ENCODE data around the gene SOX14. TPM values are rescaled to one million over a fixed set of nuclear protein-coding genes. Genes with fewer than 3 reads are reported as not detected.

The SOX14 gene
- total RNA-seq, 1 experiment from 2014 or later, result not detected

DNA sequence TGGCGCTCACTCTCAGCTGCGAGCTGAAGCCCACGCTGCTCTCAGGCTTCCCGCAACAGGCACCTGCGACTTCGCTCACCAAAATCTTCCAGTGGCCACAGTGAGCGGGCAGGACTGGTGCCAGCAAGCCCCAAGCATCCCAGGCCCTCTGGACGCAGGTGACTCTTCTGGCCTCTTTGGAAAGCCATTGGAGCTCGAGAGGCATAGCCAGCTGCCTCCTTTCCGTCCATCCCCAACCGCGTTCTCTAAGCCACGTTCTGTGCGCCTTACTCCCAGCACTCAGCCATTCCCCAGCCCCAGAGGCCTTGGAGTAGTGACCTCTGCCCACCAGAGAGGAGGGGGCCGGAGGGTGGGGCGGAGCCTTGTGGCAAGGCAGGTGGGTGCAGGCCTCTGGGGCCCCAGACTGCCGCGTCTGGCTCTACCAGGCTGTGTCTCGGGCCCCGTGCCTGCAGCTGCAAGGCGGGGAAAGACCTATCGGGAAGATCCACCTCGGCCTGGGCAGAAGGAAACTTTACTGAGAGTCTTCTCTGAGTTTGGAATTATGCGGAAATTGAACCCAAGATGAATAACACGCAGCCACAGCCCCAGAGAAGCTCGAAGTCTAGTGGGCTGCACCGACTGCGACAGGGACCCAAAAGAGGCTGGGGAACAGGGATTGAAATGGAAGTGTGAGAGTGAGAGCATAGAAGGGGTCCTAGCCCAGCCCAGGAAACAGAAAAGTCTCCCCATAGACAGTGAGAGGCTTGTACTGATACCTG lies 3.6 kb upstream of the SOX14 start:
- Histone ChIP-seq H3K27me3 (ENCODE audit: low read length) (no peaks in the 10 kb centered on the region), H4K20me1 (ENCODE audit: insufficient read depth, low read depth, low read length) (no peaks in the 10 kb centered on the region), H3K4me1 (ENCODE audit: low read length) (no peaks in the 10 kb centered on the region), H3K9ac (ENCODE audit: low read length) (no peak overlapping the region), H3K9me3 (ENCODE audit: low read length) (no peaks in the 10 kb centered on the region), H3K79me2 (ENCODE audit: low read length) (no peaks in the 10 kb centered on the region), H3K4me3 (ENCODE audit: low read length) (no peak overlapping the region), H3K9me2 (replicated peaks; ENCODE audit: insufficient read depth, low read length) (no peaks in the 10 kb centered on the region), H3K27ac (ENCODE audit: low read length) (no peak overlapping the region), H3K36me3 (ENCODE audit: insufficient read depth, low read length) (no peaks in the 10 kb centered on the region), H3K4me2 (ENCODE audit: low read depth, low read length, poor library complexity, severe bottlenecking) (no peak overlapping the region), H2AFZ (ENCODE audit: low read length) (no peak overlapping the region)
- DNase-seq, result no peak

DNA sequence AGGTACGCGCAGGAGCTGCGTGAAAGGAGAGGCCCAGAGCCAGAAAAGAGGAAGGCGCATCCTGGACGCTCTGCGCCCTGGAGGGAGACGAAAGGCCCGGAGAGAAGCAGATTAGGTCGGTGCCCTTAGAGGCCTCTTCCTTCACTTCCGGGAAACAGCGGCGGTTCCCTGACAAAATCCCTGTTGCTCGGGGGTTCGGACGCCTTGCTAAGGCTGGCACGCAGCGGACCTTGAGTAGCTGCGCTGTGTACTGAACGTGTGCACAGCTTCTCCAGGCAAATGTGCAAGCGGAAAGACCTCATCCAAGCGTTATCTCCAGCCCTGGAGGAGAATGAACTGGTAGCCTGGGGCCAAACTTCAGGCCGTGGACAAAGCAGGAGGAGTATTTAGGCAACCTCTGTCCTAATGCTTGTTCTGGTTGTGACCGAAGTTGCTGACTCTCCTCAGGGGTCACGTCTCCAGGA lies 3.0 kb upstream of the SOX14 start:
- Histone ChIP-seq H3K4me2 (ENCODE audit: low read depth, low read length, poor library complexity, severe bottlenecking) (no peak overlapping the region), H3K36me3 (ENCODE audit: insufficient read depth, low read length) (no peaks in the 10 kb centered on the region), H3K9me3 (ENCODE audit: low read length) (no peaks in the 10 kb centered on the region), H3K9me2 (replicated peaks; ENCODE audit: insufficient read depth, low read length) (no peaks in the 10 kb centered on the region), H3K79me2 (ENCODE audit: low read length) (no peaks in the 10 kb centered on the region), H3K27me3 (ENCODE audit: low read length) (no peaks in the 10 kb centered on the region), H3K4me3 (ENCODE audit: low read length) (no peak overlapping the region), H2AFZ (ENCODE audit: low read length) (no peak overlapping the region), H3K4me1 (ENCODE audit: low read length) (no peaks in the 10 kb centered on the region), H3K9ac (ENCODE audit: low read length) (no peak overlapping the region), H3K27ac (ENCODE audit: low read length) (no peak overlapping the region), H4K20me1 (ENCODE audit: insufficient read depth, low read depth, low read length) (no peaks in the 10 kb centered on the region)
- DNase-seq, result no peak

DNA sequence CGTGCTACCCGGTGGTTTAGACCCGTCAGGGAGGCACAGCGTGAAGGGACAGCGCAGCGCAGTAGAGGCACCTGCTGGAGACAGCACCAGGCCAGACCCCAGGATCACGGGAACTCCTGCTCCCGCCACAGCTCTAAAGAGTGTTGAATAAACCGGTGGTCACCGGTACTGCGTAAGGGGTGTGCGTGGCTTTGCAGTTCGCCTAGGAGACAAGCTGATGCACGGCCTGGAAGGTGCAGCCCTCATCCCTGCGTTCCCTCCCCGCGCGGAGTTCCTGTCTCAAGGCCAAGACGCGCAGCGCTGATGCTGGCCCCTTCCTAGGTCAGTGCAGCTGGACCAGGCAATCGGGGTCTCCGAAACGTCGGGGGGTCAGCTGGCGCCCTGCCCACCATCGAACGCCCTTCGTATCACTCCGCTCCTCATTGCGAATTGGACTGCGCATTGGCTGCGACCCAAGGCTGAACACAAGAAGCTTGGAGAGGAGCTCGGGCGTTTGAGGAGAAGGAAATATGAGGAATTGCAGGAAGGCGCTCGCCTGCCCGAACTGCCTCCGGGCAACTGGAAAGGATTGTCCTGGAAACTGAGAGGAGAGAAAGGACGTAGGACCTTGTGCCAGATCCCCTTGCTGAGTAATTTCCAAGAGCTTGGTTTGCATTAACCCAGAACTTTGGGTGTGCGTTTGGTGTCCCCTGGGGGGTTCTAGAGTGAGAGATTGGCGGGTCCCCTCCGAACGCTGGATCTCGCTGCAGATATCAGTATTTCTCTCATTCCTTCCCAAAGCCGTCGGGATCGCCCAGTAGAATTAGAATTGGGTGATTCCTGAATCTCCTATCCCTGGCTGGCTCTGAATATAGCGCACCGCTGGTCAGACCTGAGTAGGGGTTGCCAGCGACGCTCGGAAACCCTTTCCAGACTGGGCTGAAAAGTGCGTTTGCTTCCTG lies 2.3 kb upstream of the SOX14 start:
- DNase-seq, result no peak
- no peaks in the 10 kb centered on the region for H4K20me1 ChIP-seq (ENCODE audit: insufficient read depth, low read depth, low read length)
- no peak overlapping the region for H2AFZ ChIP-seq (ENCODE audit: low read length)
- H3K36me3 ChIP-seq (ENCODE audit: insufficient read depth, low read length), result no peaks in the 10 kb centered on the region
- H3K79me2 ChIP-seq (ENCODE audit: low read length), result no peaks in the 10 kb centered on the region
- no peak overlapping the region for H3K4me2 ChIP-seq (ENCODE audit: low read depth, low read length, poor library complexity, severe bottlenecking)
- no peak overlapping the region for H3K4me3 ChIP-seq (ENCODE audit: low read length)
- no peak overlapping the region for H3K27ac ChIP-seq (ENCODE audit: low read length)
- no peaks in the 10 kb centered on the region for H3K27me3 ChIP-seq (ENCODE audit: low read length)
- H3K4me1 ChIP-seq (ENCODE audit: low read length), result no peaks in the 10 kb centered on the region
- H3K9ac ChIP-seq (ENCODE audit: low read length), result no peak overlapping the region
- H3K9me3 ChIP-seq (ENCODE audit: low read length), result no peaks in the 10 kb centered on the region
- H3K9me2 ChIP-seq (replicated peaks; ENCODE audit: insufficient read depth, low read length), result no peaks in the 10 kb centered on the region

DNA sequence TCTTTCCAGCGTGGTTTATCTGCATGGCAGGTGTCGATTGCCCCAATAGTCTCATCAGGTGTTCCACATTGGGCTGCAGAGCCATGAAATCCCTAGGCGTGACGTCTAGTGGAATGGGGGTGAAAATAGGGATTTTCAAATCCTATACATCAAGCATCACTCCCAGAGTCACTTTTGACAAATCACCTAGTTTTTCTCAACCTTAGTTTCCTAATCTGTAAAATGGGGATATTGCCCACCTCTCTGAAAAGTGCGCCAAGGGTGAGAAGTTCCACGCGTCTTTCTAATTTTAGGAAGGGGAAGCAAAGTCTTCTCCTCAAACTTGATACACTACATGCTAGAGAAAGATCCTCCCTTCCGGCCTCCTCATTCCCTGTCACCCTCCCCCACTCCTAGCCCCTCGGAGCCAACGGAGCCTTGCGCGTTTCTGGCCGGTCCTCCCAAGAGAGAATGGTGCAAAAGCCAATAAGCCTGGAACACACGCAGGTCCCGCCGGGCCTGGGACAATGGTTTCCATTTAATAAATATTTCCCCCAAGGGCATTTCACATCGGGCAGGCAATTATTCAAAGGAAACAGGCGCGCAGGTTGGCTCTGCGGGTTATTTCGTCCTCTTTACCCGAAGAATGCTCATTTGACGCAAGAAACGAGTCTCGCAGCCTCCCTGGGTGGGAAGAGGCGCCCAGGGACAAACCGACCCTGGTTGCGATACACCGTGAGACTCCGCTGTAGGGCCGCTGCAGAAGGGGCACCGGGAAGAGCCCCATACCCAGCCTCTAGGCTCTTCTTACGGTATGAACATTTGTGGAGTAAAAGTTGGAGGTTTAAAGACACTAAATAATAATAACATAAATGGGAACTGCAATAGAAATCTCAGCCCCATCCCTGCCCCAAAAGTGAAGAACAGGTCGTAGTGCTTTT lies 1.2 kb upstream of the SOX14 start:
- no peak overlapping the region for H3K9ac ChIP-seq (ENCODE audit: low read length)
- no peak overlapping the region for H2AFZ ChIP-seq (ENCODE audit: low read length)
- no peaks in the 10 kb centered on the region for H3K27me3 ChIP-seq (ENCODE audit: low read length)
- H3K36me3 ChIP-seq (ENCODE audit: insufficient read depth, low read length), result no peaks in the 10 kb centered on the region
- no peak for DNase-seq
- H3K9me3 ChIP-seq (ENCODE audit: low read length), result no peaks in the 10 kb centered on the region
- no peak overlapping the region for H3K4me3 ChIP-seq (ENCODE audit: low read length)
- no peaks in the 10 kb centered on the region for H3K79me2 ChIP-seq (ENCODE audit: low read length)
- no peaks in the 10 kb centered on the region for H3K9me2 ChIP-seq (replicated peaks; ENCODE audit: insufficient read depth, low read length)
- H3K4me1 ChIP-seq (ENCODE audit: low read length), result no peaks in the 10 kb centered on the region
- no peak overlapping the region for H3K4me2 ChIP-seq (ENCODE audit: low read depth, low read length, poor library complexity, severe bottlenecking)
- no peak overlapping the region for H3K27ac ChIP-seq (ENCODE audit: low read length)
- H4K20me1 ChIP-seq (ENCODE audit: insufficient read depth, low read depth, low read length), result no peaks in the 10 kb centered on the region

DNA sequence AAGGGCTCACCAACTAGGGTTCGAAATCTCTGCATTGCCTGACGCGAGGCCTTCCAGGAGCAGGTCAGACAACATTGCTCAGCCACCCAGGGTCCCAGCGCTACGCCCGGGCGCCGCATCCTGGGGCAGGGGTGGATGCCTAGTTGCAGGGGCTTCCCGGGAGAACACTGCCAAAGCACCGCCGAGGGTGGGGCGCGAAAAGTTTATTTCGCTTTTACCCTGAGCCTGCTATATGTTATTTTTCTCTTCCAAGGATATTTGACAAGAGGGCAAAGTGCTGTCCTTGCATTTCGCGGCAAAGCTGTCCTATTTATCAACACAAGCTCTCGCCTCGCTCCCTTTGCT lies 549 bp upstream of the SOX14 start:
- Histone ChIP-seq H3K4me2 (ENCODE audit: low read depth, low read length, poor library complexity, severe bottlenecking) (no peak overlapping the region), H4K20me1 (ENCODE audit: insufficient read depth, low read depth, low read length) (no peaks in the 10 kb centered on the region), H3K36me3 (ENCODE audit: insufficient read depth, low read length) (no peaks in the 10 kb centered on the region), H3K9me2 (replicated peaks; ENCODE audit: insufficient read depth, low read length) (no peaks in the 10 kb centered on the region), H3K9ac (ENCODE audit: low read length) (no peak overlapping the region), H3K4me1 (ENCODE audit: low read length) (no peaks in the 10 kb centered on the region), H3K9me3 (ENCODE audit: low read length) (no peaks in the 10 kb centered on the region), H3K4me3 (ENCODE audit: low read length) (no peak overlapping the region), H3K27ac (ENCODE audit: low read length) (no peak overlapping the region), H2AFZ (ENCODE audit: low read length) (no peak overlapping the region), H3K79me2 (ENCODE audit: low read length) (no peaks in the 10 kb centered on the region), H3K27me3 (ENCODE audit: low read length) (no peaks in the 10 kb centered on the region)
- DNase-seq, result no peak

DNA sequence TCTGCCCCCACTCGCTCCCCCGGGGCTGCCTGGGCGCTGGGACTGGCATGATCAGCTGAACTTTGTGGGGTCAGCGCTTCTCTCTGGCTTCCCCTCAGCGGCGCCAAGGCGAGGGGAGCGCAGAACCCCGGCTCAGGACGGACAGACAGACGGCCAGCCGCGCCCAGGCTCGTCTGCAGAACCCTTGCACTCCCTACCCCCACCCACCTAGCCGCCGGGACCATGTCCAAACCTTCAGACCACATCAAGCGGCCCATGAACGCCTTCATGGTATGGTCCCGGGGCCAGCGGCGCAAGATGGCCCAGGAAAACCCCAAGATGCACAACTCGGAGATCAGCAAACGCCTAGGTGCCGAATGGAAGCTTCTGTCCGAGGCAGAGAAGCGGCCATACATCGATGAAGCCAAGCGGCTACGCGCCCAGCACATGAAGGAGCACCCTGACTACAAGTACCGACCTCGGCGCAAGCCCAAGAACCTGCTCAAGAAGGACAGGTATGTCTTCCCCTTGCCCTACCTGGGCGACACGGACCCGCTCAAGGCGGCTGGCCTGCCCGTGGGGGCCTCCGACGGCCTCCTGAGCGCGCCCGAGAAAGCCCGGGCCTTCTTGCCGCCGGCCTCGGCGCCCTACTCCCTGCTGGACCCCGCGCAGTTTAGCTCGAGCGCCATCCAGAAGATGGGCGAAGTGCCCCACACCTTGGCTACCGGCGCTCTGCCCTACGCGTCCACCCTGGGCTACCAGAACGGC lies 621 bp downstream of the SOX14 start:
- H3K9me3 ChIP-seq (ENCODE audit: low read length), result no peaks in the 10 kb centered on the region
- H3K27ac ChIP-seq (ENCODE audit: low read length), result no peak overlapping the region
- no peak for DNase-seq
- no peak overlapping the region for H2AFZ ChIP-seq (ENCODE audit: low read length)
- H3K36me3 ChIP-seq (ENCODE audit: insufficient read depth, low read length), result no peaks in the 10 kb centered on the region
- H4K20me1 ChIP-seq (ENCODE audit: insufficient read depth, low read depth, low read length), result no peaks in the 10 kb centered on the region
- H3K4me2 ChIP-seq (ENCODE audit: low read depth, low read length, poor library complexity, severe bottlenecking), result no peak overlapping the region
- H3K9me2 ChIP-seq (replicated peaks; ENCODE audit: insufficient read depth, low read length), result no peaks in the 10 kb centered on the region
- no peaks in the 10 kb centered on the region for H3K79me2 ChIP-seq (ENCODE audit: low read length)
- no peak overlapping the region for H3K4me3 ChIP-seq (ENCODE audit: low read length)
- H3K9ac ChIP-seq (ENCODE audit: low read length), result no peak overlapping the region
- H3K27me3 ChIP-seq (ENCODE audit: low read length), result no peaks in the 10 kb centered on the region
- no peaks in the 10 kb centered on the region for H3K4me1 ChIP-seq (ENCODE audit: low read length)

DNA sequence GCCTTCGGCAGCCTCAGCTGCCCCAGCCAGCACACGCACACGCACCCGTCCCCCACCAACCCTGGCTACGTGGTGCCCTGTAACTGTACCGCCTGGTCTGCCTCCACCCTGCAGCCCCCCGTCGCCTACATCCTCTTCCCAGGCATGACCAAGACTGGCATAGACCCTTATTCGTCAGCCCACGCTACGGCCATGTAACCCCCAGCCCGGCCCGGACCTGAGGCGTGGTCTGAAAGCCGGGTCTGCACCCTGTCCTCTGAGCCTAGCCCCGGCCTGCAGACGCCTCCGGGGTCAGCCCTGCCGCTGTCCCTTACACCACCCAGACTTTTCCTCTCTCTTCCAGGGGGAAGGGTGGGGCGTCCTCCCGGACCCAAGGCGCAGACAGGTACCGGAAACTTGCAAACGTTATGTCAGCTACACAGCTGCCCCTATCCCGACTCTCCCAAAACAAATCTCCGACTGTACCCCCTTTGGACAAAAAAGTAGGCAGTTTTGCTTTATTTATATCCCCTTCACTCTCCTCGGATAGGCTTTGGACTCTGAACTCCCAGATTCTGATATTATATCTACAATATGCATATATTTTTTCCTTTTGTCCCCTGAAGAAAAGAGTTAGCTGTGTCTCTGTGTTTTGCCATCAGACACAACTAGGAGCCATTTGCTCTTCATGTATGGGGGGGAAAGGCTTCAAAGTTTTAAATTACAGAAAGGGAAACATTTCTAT lies 1.4 kb downstream of the SOX14 start:
- Histone ChIP-seq H3K79me2 (ENCODE audit: low read length) (no peaks in the 10 kb centered on the region), H3K27ac (ENCODE audit: low read length) (no peak overlapping the region), H3K4me1 (ENCODE audit: low read length) (no peaks in the 10 kb centered on the region), H3K9ac (ENCODE audit: low read length) (no peak overlapping the region), H3K4me3 (ENCODE audit: low read length) (no peak overlapping the region), H3K27me3 (ENCODE audit: low read length) (no peaks in the 10 kb centered on the region), H3K36me3 (ENCODE audit: insufficient read depth, low read length) (no peaks in the 10 kb centered on the region), H3K9me2 (replicated peaks; ENCODE audit: insufficient read depth, low read length) (no peaks in the 10 kb centered on the region), H3K9me3 (ENCODE audit: low read length) (no peaks in the 10 kb centered on the region), H4K20me1 (ENCODE audit: insufficient read depth, low read depth, low read length) (no peaks in the 10 kb centered on the region), H2AFZ (ENCODE audit: low read length) (no peak overlapping the region), H3K4me2 (ENCODE audit: low read depth, low read length, poor library complexity, severe bottlenecking) (no peak overlapping the region)
- DNase-seq, result no peak

Measured in Karpas-422 (cell line).